Germinal center (tissue), 1 donor: ENCODE measurements around the gene AKAP1.
"Not testable (repeated sequence)": the region's sequence is repeated elsewhere in the genome, so short reads cannot be mapped to it uniquely, and the experiment has no call there.

ENCODE experiments used
- DNase-seq: peaks from one replicate; pipeline ENCODE4 v3.0.0; 2012; ENCODE audit warnings: mixed read lengths, low spot score

AKAP1 gene

GRCh38 chr17:57077000-57077399 lies 8.0 kb upstream of the AKAP1 start:
- peak; percentile 71 for DNase-seq

DNA sequence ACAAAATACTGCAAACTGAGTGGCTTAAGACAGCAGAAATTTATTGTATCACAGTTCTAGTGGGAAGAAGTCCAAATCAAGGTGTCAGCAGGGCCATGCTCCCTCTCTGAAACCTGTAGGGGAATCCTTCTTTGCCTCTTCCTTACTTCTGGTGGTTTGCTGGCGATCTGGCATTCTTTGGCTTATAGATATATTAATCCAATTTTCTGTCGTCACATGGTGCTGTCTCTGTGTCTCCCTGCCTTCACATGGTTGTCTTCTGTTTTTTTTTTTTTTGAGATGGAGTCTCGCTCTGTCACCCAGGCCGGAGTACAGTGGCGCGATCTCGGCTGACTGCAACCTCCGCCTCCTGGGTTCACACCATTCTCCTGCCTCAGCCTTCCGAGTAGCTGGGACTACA lies 6.8 kb upstream of the AKAP1 start:
- no peak for DNase-seq

DNA sequence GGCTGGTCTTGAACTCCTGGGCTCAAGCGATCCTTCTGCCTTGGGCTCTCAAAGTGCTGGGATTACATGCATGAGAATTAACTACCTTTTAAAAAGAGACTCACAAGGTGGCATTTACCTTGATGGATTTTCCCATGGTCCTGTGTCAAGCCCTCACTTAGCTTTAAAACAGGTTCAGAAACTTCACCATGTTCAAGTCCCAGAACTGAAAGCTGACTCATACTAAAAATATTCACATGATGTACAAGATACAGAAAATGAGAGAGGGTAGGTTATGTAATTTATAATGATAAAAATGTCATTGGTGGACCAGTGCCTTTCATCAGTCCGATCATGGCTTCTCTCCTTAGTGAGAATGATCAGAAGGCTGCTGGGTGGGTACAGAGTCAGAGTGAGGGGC lies 4.3 kb upstream of the AKAP1 start:
- DNase-seq, result no peak

DNA sequence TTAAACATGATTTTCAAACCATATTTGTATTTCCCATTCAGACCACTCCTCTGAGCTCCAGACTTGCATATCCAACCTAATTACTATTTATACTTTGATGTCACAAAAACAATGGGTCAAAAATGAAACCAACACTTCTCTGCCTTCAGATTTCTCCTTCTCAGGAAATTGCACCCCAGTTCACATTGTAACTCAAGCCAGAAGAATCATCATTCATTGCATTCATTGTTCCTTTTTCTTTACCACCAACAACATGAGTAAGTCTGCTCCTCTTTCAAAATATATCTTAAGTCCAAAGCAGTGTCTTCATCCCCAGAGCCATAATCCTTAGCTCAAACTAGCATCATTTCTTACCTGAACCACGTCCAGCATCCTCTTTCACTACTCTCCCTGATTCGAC lies 2.6 kb upstream of the AKAP1 start:
- no peak for DNase-seq

- DNase-seq, result no peak
Measured at GRCh38 chr17:57084361-57084801, 665 bp upstream of the AKAP1 start.

DNA sequence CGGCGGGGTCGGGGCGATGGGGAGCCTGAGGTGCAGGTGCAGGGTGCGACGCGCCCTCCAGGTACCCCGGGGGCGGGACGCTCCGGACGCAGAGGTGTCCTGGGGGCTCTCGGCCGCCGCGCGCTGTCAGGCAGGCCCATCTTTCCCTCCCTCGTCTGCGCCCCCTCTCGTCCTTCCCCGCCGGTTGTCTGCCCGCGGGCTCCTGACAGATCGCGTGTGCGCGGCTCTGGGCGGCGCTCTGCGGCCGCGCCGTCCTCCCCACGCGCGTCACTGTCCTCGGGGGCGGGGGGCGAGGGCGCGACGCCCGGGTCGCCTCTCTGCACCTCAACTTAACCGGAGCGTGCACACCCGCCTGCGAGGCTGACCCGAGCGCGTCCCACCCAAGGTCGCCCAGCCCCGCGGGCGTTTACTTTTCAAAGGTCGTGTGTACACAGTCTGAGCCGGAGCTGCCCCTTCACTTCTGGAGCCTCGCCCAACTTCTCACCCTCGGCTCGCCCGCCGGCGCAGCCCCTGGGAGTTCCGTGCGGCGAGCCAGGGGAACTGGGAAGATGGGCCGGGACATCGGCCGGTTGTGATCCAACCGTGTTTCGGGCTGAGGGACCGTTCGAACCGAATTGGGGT lies 512 bp downstream of the AKAP1 start:
- DNase-seq, result peak; percentile 64

- DNase-seq, result peak; percentile 42
Measured at GRCh38 chr17:57086069-57086930, 1.3 kb downstream of the AKAP1 start.

- DNase-seq, result no peak
Measured at GRCh38 chr17:57088298-57088697, 3.3 kb downstream of the AKAP1 start.

GRCh38 chr17:57089391-57089790 lies 4.3 kb downstream of the AKAP1 start:
- DNase-seq, result no peak

DNA sequence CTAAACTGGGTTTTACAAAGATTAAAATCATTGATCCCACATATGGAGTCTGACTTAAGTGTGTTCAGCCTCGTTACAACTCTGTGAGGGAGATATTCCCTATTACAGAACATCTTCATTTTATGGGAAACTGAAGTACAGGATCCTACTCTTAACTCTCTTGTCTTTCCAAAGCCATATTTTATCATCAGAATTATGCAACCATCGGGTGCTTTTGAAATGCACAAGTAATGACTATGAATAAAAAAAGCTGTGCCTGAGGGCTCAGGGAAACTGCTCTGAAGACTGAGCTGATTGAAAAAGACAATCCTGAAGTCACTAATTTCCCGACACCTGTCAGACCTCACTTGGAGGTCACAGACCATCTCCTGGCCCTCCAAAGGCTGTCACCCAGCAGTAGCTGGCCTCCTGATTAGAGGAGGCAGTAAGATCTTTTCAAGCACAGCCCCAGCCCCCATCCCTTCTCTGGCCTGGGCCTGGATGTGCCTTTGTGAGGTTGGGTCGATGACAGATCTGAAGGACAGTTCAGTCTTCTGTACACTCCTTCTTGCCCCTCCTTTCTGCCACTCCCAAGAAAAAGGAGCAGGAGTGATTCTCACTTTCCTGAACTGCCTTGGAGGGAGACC lies 5.6 kb downstream of the AKAP1 start:
- no peak for DNase-seq

- no peak for DNase-seq
Measured at GRCh38 chr17:57091186-57091618, 6.2 kb downstream of the AKAP1 start.

- DNase-seq, result no peak
Measured at GRCh38 chr17:57092171-57092570, 7.1 kb downstream of the AKAP1 start.

- no peak for DNase-seq
Measured at GRCh38 chr17:57092779-57093178, 7.7 kb downstream of the AKAP1 start.

DNA sequence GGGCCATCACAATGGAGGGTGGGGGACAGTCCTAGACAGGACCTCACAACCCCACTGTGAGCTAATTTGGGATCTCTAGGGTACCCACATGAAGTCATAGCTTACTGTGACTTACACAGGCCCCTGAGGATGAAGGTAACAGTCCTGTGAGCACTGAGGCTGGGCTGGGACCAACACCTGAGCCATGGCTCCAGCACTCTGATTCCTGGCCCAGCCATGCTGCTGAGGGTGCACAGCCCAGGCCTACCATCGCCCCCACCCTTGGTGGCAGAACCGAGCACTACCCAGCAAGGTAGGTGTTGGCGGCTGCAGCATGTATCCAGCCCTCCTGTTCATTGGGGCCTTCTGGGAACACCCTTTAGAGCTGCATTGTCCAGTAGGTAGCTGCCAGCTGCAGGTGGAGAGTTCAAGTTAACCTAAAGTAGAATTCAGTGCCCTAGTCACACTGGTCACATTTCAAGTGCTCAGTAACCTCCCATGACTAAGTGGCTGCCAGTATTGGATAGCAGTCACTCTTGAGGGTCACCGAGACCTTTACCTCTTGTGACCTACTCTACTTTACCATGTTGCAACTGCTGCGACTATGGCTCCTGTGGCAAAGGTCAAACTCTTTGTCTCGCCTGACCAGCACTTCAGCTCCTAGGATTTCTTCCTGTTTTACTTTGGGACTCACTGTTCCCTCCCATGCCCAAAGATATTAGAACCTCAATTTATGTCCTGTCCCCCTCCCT lies 11.6 kb downstream of the AKAP1 start:
- no peak for DNase-seq

DNA sequence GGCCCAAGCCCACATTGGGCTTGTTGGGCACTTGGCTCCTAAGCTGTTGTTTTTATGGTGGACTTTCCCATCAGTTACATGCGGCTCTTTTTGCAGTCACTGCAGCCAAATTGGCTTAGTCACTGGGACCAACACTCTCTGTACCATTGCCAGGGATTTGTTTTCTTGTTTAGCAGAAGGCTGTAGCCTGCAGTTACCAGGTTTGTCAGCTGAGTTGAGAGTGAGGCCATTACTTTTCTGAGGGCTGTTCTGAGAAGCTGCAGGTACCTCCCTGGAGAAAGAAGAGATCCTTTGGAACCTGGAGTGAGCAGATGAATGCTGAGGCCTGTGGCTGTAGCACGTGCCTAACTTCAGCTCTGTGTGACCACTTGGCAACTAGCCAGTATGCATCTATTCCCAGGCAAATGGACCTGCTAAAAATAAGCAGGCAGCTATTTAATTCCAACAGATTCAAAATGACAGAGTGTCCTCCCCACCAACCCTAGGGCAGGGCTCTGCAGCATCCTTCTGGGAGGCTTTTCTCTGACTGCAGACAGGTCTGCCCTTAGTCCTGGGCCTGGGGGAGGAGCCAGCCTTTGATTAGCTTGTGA lies 12.9 kb downstream of the AKAP1 start:
- no peak for DNase-seq

DNA sequence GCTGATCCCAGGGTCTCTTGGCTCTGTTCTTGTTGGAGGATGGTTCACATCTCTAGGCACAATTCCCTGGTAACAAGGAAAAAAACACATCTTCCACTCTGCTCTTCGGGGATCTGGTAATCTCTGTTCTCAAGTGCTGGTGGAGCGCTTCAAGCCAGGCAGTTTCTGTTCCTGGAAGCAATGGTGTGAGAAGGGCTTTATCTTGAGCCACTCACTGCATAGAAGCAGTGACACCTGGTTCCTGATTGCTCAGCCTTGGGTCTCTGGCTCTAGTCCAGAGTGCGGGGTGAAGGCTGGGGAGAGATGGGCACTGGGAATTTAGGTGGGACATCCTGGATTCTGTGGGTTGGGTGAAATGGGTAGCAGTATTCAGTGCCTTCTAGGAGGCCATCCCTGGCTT lies 14.1 kb downstream of the AKAP1 start:
- peak; percentile 29 for DNase-seq

DNA sequence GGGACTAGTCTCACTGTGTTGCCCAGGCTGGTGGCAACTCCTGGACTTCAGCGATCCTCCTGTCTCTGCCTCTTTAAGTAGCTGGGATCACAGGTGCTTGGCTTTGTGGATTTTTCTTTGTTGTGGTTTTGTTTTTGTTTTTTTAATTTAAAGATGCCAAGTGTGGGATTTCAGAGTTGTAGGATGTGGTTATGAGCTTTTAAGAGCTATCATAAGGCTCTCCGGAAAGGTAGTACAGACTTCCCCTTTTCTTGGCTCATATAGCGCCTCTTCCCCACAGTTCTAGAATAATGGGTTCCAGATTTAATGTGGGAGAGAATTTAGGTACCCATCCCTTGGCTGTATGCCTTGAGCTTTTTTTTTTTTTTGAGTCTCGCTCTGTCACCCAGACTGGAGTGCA lies 17.1 kb downstream of the AKAP1 start:
- DNase-seq, result no peak

DNA sequence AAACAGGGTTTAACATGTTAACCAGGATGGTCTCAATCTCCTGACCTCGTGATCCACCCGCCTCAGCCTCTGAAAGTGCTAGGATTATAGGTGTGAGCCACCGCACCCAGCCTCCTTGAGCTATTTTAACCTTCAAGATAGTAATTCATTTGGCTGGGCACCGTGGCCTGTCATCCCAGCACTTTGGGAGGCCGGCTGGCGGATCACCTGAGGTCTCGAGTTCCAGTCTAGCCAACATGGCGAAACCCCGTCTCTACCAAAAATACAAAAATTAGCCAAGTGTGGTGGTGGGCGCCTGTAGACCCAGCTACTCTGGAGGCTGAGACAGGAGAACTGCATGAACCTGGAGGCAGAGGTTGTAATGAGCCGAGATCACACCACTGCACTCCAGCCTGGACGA lies 17.6 kb downstream of the AKAP1 start:
- DNase-seq, result not testable (repeated sequence)

- no peak for DNase-seq
Measured at GRCh38 chr17:57104461-57105175, 19.6 kb downstream of the AKAP1 start.

- no peak for DNase-seq
Measured at GRCh38 chr17:57105591-57105990, 20.5 kb downstream of the AKAP1 start.

DNA sequence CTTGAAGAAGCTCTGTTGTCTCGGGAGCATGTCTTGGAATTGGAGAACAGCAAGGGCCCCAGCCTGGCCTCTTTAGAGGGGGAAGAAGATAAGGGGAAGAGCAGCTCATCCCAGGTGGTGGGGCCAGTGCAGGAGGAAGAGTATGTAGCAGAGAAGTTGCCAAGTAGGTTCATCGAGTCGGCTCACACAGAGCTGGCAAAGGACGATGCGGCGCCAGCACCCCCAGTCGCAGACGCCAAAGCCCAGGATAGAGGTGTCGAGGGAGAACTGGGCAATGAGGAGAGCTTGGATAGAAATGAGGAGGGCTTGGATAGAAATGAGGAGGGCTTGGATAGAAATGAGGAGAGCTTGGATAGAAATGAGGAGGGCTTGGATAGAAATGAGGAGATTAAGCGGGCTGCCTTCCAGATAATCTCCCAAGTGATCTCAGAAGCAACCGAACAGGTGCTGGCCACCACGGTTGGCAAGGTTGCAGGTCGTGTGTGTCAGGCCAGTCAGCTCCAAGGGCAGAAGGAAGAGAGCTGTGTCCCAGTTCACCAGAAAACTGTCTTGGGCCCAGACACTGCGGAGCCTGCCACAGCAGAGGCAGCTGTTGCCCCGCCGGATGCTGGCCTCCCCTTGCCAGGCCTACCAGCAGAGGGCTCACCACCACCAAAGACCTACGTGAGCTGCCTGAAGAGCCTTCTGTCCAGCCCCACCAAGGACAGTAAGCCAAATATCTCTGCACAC lies 21.2 kb downstream of the AKAP1 start:
- DNase-seq, result no peak
